ENCODE measurements around the gene DNAJC6. TPM values are rescaled to one million over a fixed set of nuclear protein-coding genes. Genes with fewer than 3 reads are reported as not detected.

The DNAJC6 gene
- total RNA-seq, 1 experiment from 2014 or later = 6.2 TPM

GRCh38 chr1:65311760-65312159 lies 2.4 kb downstream of the DNAJC6 start:
- Mint-ChIP-seq H3K36me3 (ENCODE audit: insufficient read depth, unreplicated experiment) (no peaks in the 10 kb centered on the region), H3K9me3 (ENCODE audit: unreplicated experiment) (no peaks in the 10 kb centered on the region), H3K4me1 (ENCODE audit: low read depth, unreplicated experiment) (peaks cover 5% of the 10 kb centered on the region), H3K4me3 (ENCODE audit: unreplicated experiment) (no peak overlapping the region), H3K27ac (ENCODE audit: unreplicated experiment) (no peak overlapping the region), H3K27me3 (ENCODE audit: insufficient read depth, unreplicated experiment) (no peaks in the 10 kb centered on the region)
- Histone ChIP-seq H3K36me3 (ENCODE audit: control insufficient read depth, insufficient read depth, low read length) (no peaks in the 10 kb centered on the region), H3K27me3 (replicated peaks; ENCODE audit: control insufficient read depth, insufficient read depth, low read length) (no peaks in the 10 kb centered on the region), H3K4me1 (no peaks in the 10 kb centered on the region; the same call in 1 of the 2 replicates), H3K9me3 (no peaks in the 10 kb centered on the region), H3K4me3 (ENCODE audit: low read depth, low read length) (no peak overlapping the region)
- BruUV-seq (replicated peaks) = no TSS peak
- intact Hi-C loops (cut with micrococcal nuclease; ENCODE audit: unreplicated experiment) = loop anchor here (2.0 kb wide), 1 partner anchor 375 kb away; no protein-coding TSS in a partner anchor
- TF ChIP-seq, protein P1, sequence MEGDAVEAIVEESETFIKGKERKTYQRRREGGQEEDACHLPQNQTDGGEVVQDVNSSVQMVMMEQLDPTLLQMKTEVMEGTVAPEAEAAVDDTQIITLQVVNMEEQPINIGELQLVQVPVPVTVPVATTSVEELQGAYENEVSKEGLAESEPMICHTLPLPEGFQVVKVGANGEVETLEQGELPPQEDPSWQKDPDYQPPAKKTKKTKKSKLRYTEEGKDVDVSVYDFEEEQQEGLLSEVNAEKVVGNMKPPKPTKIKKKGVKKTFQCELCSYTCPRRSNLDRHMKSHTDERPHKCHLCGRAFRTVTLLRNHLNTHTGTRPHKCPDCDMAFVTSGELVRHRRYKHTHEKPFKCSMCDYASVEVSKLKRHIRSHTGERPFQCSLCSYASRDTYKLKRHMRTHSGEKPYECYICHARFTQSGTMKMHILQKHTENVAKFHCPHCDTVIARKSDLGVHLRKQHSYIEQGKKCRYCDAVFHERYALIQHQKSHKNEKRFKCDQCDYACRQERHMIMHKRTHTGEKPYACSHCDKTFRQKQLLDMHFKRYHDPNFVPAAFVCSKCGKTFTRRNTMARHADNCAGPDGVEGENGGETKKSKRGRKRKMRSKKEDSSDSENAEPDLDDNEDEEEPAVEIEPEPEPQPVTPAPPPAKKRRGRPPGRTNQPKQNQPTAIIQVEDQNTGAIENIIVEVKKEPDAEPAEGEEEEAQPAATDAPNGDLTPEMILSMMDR (IDR thresholded peaks at IDR 0.05; ENCODE audit: insufficient read depth in 1 of 2, low read depth in 1 of 2, low read length in 1 of 2, severe bottlenecking in 1 of 2, unreplicated experiment in 1 of 2) = no peak
- ChIA-PET CTCF (no interaction called here), POLR2A (interaction anchor here (0.6 kb wide), 1 partner anchor 26 kb away, joined by 4 read pairs; no protein-coding TSS in a partner anchor)
- DNase-seq = no peak

DNA sequence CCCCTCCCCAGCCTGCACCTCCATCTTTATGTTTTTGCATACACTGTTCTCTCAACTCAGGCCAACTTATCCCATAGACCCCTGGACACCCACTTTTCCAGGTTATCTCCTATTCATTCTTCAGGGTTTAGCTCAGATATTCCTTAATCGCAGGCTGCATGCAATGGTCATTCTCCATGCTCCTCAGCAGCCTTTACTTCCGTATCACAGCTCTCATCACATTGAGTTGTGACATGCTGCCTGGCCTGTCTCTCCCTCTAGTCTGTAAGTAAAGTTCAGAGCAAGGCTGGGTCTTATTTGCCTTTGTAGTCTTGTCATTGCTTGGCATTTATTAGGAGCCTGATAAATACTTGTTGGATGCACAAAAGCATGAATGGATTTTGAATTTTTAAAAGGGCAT lies 6.9 kb downstream of the DNAJC6 start:
- Histone ChIP-seq H3K36me3 (ENCODE audit: control insufficient read depth, insufficient read depth, low read length) (no peaks in the 10 kb centered on the region), H3K9me3 (no peaks in the 10 kb centered on the region), H3K4me1 (no peaks in the 10 kb centered on the region), H3K27me3 (replicated peaks; ENCODE audit: control insufficient read depth, insufficient read depth, low read length) (no peaks in the 10 kb centered on the region), H3K4me3 (ENCODE audit: low read depth, low read length) (no peak overlapping the region)
- ChIA-PET POLR2A (no interaction called here), CTCF (interaction anchor here (1.0 kb wide), 1 partner anchor 104 kb away, joined by 11 read pairs; the partner anchor contains the start of genes LEPR and LEPROT)
- no peak for DNase-seq
- no peaks in the 10 kb centered on the region for H3K27me3 Mint-ChIP-seq (ENCODE audit: insufficient read depth, unreplicated experiment)
- no peak overlapping the region for H3K4me3 Mint-ChIP-seq (ENCODE audit: unreplicated experiment)
- no peaks in the 10 kb centered on the region for H3K36me3 Mint-ChIP-seq (ENCODE audit: insufficient read depth, unreplicated experiment)
- no TSS peak for BruUV-seq (replicated peaks)
- no peaks in the 10 kb centered on the region for H3K9me3 Mint-ChIP-seq (ENCODE audit: unreplicated experiment)
- intact Hi-C loops (cut with micrococcal nuclease; ENCODE audit: unreplicated experiment) = no loop called here
- H3K27ac Mint-ChIP-seq (ENCODE audit: unreplicated experiment) = no peak overlapping the region
- no peaks in the 10 kb centered on the region for H3K4me1 Mint-ChIP-seq (ENCODE audit: low read depth, unreplicated experiment)
- TF ChIP-seq, protein P1 (IDR thresholded peaks at IDR 0.05; ENCODE audit: insufficient read depth in 1 of 2, low read depth in 1 of 2, low read length in 1 of 2, severe bottlenecking in 1 of 2, unreplicated experiment in 1 of 2) = no peak

GRCh38 chr1:65317866-65318653 lies 8.7 kb downstream of the DNAJC6 start:
- DNase-seq = no peak

More at GRCh38 chr1:65317866-65318653, 8.7 kb downstream of the DNAJC6 start:
- Histone ChIP-seq H3K9me3 (no peaks in the 10 kb centered on the region), H3K4me3 (ENCODE audit: low read depth, low read length) (no peak overlapping the region), H3K27me3 (replicated peaks; ENCODE audit: control insufficient read depth, insufficient read depth, low read length) (no peaks in the 10 kb centered on the region), H3K4me1 (no peaks in the 10 kb centered on the region), H3K36me3 (ENCODE audit: control insufficient read depth, insufficient read depth, low read length) (no peaks in the 10 kb centered on the region)
- H3K36me3 Mint-ChIP-seq (ENCODE audit: insufficient read depth, unreplicated experiment) = no peaks in the 10 kb centered on the region
- TF ChIP-seq, protein P1 (IDR thresholded peaks at IDR 0.05; ENCODE audit: insufficient read depth in 1 of 2, low read depth in 1 of 2, low read length in 1 of 2, severe bottlenecking in 1 of 2, unreplicated experiment in 1 of 2) = no peak
- CTCF ChIA-PET = interaction anchor here (0.6 kb wide), 1 partner anchor 9 kb away, joined by 4 read pairs; the partner anchor contains the start of gene DNAJC6
- intact Hi-C loops (cut with micrococcal nuclease; ENCODE audit: unreplicated experiment) = no loop called here
- H3K27me3 Mint-ChIP-seq (ENCODE audit: insufficient read depth, unreplicated experiment) = no peaks in the 10 kb centered on the region
- POLR2A ChIA-PET = no interaction called here
- no peak overlapping the region for H3K27ac Mint-ChIP-seq (ENCODE audit: unreplicated experiment)
- no peaks in the 10 kb centered on the region for H3K9me3 Mint-ChIP-seq (ENCODE audit: unreplicated experiment)
- no peak overlapping the region for H3K4me3 Mint-ChIP-seq (ENCODE audit: unreplicated experiment)
- no TSS peak for BruUV-seq (replicated peaks)
- H3K4me1 Mint-ChIP-seq (ENCODE audit: low read depth, unreplicated experiment) = no peaks in the 10 kb centered on the region

Measured in Caco-2 (cell line).